HepG2 (cell line): ENCODE data around the gene YJEFN3. TPM values are rescaled to one million over a fixed set of nuclear protein-coding genes. Genes with fewer than 3 reads are reported as not detected.

Experiments used
- FOXJ3 ChIP-seq: sonication (generic); formaldehyde crosslinking; IDR thresholded peaks from 2 replicates; pipeline ENCODE4 v1.4.0; 2020; ENCODE audit warnings: missing genetic modification reagents, mild to moderate bottlenecking, borderline replicate concordance
- HIVEP1 ChIP-seq: sonication (generic); formaldehyde crosslinking; IDR thresholded peaks from 2 replicates; pipeline ENCODE4 v1.4.0; 2020; ENCODE audit warnings: mild to moderate bottlenecking, missing genetic modification reagents
- KLF13 ChIP-seq: sonication (generic); formaldehyde crosslinking; IDR thresholded peaks from 2 replicates; pipeline ENCODE4 v1.4.0; 2020; ENCODE audit warnings: mild to moderate bottlenecking, missing genetic modification reagents
- polyA plus RNA-seq, 8 experiments: library from polyadenylated mRNA; depleted of rRNA in 3 of 8; stranded (reverse) in 7 of 8; unstranded in 1 of 8; fragments of >200 nt; fragmentation: Illumina TruSeq in 4 of 8; extraction: Trizol in 4 of 8; gene quantifications; 2 replicates each; pipeline versions ENCODE4 v1.2.1 to v1.2.3, GENCODE V29; 2011 to 2016; ENCODE audit warnings: low read depth in 4 of 8, missing spikeins in 1 of 8, mixed read lengths in 1 of 8; ENCODE audit not compliant: insufficient read depth in 1 of 8
- total RNA-seq, 5 experiments: library from RNA; depleted of rRNA; stranded (reverse); fragments of >200 nt; fragmentation: Illumina TruSeq; extraction: Trizol; gene quantifications; 2 replicates each; pipeline ENCODE4 v1.2.3, GENCODE V29; 2016; ENCODE audit warnings: low read depth in 1 of 5
- TF ChIP-seq, protein P1 (sequence below): sonication (generic); formaldehyde crosslinking; IDR thresholded peaks from 2 replicates; pipeline ENCODE4 v1.9.0; 2021; ENCODE audit warnings: missing genetic modification reagents, borderline replicate concordance
- TF ChIP-seq, protein P2 (sequence below): sonication (generic); formaldehyde crosslinking; IDR thresholded peaks from 2 replicates; pipeline ENCODE4 v1.4.0; 2020; ENCODE audit warnings: low read depth, mild to moderate bottlenecking, missing genetic modification reagents

The YJEFN3 gene
- total and polyA plus RNA-seq, 2 of the 13 experiments (the other 11 are each of a cell fraction or from before 2014, with no cell fraction given): 0.89 to 4.0 TPM

DNA sequence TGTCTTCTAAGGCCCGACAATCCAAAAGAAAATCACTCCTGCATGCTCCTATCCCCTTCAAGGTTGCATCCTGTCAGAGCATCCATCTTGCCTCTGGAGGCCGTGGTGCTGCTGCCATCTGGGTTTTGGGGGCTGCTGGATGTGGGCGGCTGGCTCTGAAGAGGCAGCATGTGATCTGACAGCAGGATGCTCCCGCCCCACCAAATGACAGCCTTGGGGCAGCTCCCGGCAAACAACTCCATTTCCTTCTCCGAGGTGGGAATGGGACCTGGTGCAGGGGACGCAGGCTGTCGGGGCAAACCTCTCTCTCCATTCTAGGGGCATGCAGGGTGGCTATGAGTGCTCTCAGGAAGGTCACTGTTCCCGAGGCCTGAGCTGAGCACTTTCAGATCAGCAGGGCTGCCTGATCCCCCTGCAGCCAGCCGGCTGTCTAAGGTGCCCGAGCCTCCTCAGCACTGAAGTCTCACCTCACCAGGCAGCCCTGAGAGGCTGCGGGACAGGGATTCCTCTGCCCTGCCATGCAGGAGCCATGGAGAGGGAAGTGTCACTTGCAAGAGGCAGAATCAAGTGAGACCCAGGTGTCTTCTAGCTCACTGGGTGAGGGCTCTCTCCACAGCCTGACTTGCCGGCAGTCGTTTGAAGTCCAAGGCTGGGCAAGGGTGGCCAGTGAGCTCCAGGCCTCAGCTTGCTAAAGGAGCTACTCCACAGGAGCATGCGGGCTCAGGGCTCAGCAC, 42.2 kb upstream of the YJEFN3 start (continued):
- TF ChIP-seq, protein P1, sequence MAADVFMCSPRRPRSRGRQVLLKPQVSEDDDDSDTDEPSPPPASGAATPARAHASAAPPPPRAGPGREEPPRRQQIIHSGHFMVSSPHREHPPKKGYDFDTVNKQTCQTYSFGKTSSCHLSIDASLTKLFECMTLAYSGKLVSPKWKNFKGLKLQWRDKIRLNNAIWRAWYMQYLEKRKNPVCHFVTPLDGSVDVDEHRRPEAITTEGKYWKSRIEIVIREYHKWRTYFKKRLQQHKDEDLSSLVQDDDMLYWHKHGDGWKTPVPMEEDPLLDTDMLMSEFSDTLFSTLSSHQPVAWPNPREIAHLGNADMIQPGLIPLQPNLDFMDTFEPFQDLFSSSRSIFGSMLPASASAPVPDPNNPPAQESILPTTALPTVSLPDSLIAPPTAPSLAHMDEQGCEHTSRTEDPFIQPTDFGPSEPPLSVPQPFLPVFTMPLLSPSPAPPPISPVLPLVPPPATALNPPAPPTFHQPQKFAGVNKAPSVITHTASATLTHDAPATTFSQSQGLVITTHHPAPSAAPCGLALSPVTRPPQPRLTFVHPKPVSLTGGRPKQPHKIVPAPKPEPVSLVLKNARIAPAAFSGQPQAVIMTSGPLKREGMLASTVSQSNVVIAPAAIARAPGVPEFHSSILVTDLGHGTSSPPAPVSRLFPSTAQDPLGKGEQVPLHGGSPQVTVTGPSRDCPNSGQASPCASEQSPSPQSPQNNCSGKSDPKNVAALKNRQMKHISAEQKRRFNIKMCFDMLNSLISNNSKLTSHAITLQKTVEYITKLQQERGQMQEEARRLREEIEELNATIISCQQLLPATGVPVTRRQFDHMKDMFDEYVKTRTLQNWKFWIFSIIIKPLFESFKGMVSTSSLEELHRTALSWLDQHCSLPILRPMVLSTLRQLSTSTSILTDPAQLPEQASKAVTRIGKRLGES (CRISPR knock-in tag): no peak
- TF ChIP-seq KLF13 (CRISPR knock-in tag): no peak
- TF ChIP-seq HIVEP1 (CRISPR knock-in tag): no peak
- no peak for TF ChIP-seq FOXJ3
- TF ChIP-seq, protein P2, sequence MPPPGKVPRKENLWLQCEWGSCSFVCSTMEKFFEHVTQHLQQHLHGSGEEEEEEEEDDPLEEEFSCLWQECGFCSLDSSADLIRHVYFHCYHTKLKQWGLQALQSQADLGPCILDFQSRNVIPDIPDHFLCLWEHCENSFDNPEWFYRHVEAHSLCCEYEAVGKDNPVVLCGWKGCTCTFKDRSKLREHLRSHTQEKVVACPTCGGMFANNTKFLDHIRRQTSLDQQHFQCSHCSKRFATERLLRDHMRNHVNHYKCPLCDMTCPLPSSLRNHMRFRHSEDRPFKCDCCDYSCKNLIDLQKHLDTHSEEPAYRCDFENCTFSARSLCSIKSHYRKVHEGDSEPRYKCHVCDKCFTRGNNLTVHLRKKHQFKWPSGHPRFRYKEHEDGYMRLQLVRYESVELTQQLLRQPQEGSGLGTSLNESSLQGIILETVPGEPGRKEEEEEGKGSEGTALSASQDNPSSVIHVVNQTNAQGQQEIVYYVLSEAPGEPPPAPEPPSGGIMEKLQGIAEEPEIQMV (CRISPR knock-in tag): no peak
- TF ChIP-seq, all 625 proteins: peak for 0
